HUES48 (cell line): ENCODE results near the gene CNTN4.

Experiments used
- H3K27ac ChIP-seq: one replicate; pipeline ENCODE4 v1.7.0; 2013; ENCODE audit warnings: low read depth, low read length, inconsistent platforms
- H3K27me3 ChIP-seq: 2 replicates; pipeline ENCODE4 v1.6.1; 2013; ENCODE audit warnings: mild to moderate bottlenecking, low read length; ENCODE audit not compliant: control insufficient read depth, insufficient read depth
- H3K36me3 ChIP-seq: 2 replicates; pipeline ENCODE4 v1.6.1; 2013; ENCODE audit warnings: low read length; ENCODE audit not compliant: control insufficient read depth, insufficient read depth
- H3K4me1 ChIP-seq: 2 replicates; pipeline ENCODE4 v1.6.1; 2013; ENCODE audit warnings: mild to moderate bottlenecking, low read length; ENCODE audit not compliant: control insufficient read depth, insufficient read depth
- H3K4me3 ChIP-seq: 2 replicates; pipeline ENCODE4 v1.5.1; 2013; ENCODE audit warnings: mild to moderate bottlenecking, low read depth, low read length
- H3K9ac ChIP-seq: 2 replicates; pipeline ENCODE4 v1.6.1; 2013; ENCODE audit warnings: mild to moderate bottlenecking, low read depth, low read length, moderate library complexity
- H3K9me3 ChIP-seq: 2 replicates; pipeline ENCODE4 v1.6.1; 2013; ENCODE audit warnings: low read length; ENCODE audit not compliant: control insufficient read depth, insufficient read depth

Gene CNTN4

DNA sequence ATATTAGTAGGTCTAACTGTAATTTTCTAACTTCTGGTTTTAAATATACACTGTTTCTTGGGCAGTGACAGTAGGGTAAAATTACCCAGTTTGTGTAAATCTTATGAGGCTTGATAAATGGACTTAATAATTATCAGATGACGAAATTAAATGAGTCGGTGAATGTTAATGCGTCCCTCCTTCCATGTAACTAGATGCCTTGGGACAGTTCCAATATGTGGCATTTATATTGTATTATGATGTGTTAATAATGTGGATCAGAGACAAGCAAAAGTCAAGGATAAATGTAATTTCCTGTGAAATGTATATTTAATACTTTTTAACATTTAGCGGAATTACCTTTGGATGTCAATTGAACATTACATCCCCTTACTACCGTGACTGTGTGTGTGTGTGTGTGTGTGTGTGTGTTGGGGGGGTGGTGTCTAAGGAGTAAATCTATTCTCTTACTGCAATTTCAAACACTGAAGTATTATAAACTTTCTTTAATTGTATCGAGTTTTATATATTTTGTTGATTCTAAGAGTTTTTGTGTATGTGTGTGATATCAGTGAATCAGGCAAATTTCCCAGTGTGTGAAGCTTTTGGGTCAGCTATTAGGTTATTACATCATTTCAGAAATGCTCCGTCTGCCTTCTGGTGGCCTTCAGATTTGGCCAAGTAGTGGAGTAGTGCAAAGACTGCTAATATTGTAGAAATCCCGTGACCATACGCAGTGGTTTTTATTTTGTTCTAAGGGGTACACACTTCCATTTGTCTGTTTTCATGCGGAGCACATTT is 50.1 kb downstream of the CNTN4 start:
- no peaks in the 10 kb centered on the region for H3K4me1 ChIP-seq
- no peaks in the 10 kb centered on the region for H3K9me3 ChIP-seq
- no peaks in the 10 kb centered on the region for H3K36me3 ChIP-seq
- H3K27me3 ChIP-seq, result no peaks in the 10 kb centered on the region
- H3K4me3 ChIP-seq, result no peak overlapping the region
- H3K27ac ChIP-seq, result no peak overlapping the region
- H3K9ac ChIP-seq, result no peak overlapping the region

DNA sequence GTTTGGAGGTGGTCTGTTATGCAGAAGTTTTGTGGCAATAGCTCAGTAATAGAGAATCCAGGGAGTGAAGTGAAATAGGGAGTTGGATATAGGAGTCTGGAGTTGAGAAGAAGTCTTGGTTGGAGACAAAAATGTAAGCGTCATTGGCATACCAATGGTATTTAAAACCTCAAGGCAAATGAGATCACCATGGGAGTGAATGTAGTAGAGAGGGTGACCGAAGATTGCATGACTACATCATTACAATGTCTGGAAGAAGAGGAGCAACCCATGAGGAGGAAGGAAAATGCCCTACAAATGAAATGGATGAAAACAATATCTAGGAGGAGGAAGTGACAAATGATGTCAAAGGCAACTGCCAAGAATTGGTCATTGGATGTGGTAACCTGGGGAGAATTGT is 54.4 kb downstream of the CNTN4 start:
- no peak overlapping the region for H3K27ac ChIP-seq
- H3K9me3 ChIP-seq, result no peaks in the 10 kb centered on the region
- H3K4me1 ChIP-seq, result no peaks in the 10 kb centered on the region
- no peaks in the 10 kb centered on the region for H3K27me3 ChIP-seq
- H3K9ac ChIP-seq, result no peak overlapping the region
- no peak overlapping the region for H3K4me3 ChIP-seq
- H3K36me3 ChIP-seq, result no peaks in the 10 kb centered on the region

DNA sequence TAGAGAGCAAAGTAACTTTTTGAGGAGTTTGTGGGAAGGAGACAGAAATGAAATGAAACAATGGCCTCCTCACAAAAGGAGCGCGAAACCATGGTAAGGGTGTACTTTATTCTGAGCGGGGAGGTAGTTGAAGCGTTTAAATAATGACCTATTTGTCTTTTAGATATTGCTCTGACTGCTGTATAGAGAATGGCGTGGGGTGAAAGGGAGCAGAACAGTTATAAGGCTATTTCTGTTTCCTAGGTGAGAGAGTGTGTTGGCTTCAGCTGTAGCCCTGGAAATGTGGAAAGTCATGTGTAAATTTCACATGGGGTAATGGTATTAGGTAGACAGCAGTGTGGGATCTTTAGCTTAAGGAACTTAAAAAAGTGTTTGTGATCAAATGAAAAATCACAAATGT is 54.9 kb downstream of the CNTN4 start:
- no peak overlapping the region for H3K9ac ChIP-seq
- no peak overlapping the region for H3K4me3 ChIP-seq
- no peak overlapping the region for H3K27ac ChIP-seq
- H3K4me1 ChIP-seq, result no peaks in the 10 kb centered on the region
- no peaks in the 10 kb centered on the region for H3K27me3 ChIP-seq
- no peaks in the 10 kb centered on the region for H3K36me3 ChIP-seq
- no peaks in the 10 kb centered on the region for H3K9me3 ChIP-seq

DNA sequence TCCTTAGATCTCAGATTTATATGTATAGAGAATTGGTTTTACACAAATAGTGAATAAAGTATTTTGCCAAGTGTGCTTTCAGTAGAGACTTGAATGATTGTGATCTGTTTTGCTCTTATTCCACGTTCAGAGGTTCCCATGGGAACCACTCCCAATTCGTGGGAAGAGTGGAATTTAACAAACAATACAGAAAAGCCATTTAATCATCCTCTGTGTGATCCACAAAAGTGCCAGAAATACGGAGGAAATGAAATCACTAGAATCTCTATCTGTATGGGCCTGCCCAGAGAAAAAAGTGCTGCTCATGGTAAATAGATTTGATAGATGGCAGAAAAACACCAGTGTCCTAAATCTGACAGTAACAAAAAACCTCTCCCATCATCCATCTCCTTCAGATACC is 56.0 kb downstream of the CNTN4 start:
- H3K4me3 ChIP-seq, result no peak overlapping the region
- H3K9ac ChIP-seq, result no peak overlapping the region
- H3K4me1 ChIP-seq, result no peaks in the 10 kb centered on the region
- no peak overlapping the region for H3K27ac ChIP-seq
- H3K9me3 ChIP-seq, result no peaks in the 10 kb centered on the region
- H3K27me3 ChIP-seq, result no peaks in the 10 kb centered on the region
- no peaks in the 10 kb centered on the region for H3K36me3 ChIP-seq

DNA sequence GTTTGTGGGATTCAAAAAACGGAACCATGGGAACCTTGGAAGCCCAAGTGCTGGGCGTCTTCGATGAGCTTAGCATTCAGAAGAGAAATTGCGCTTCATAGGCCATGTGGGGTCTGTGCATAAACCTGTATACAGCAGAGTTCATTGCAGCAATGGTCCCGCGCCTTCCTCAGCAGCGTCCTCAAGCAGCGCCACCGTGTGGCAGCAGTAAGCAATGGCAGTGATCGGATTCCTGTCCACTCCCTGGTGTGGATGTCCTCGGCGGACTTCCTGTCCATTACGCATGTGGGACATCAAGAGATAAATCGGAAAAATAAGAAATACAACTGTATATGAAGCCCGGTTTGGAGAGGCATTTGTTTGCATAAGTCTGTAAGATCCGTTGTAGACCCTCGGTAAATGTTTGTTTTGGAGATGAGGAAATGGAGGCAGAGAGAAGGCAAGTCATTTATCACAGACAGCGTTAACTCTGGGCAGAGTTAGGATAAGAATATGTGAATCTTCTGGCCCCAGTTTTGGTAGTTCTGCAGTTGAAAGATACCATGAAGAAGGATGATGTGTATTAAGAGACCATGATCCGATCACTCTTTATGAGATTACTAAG is 57.7 kb downstream of the CNTN4 start:
- Histone ChIP-seq H3K4me1 (no peaks in the 10 kb centered on the region), H3K9me3 (no peaks in the 10 kb centered on the region), H3K9ac (no peak overlapping the region), H3K27ac (no peak overlapping the region), H3K36me3 (no peaks in the 10 kb centered on the region), H3K4me3 (no peak overlapping the region), H3K27me3 (no peaks in the 10 kb centered on the region)

DNA sequence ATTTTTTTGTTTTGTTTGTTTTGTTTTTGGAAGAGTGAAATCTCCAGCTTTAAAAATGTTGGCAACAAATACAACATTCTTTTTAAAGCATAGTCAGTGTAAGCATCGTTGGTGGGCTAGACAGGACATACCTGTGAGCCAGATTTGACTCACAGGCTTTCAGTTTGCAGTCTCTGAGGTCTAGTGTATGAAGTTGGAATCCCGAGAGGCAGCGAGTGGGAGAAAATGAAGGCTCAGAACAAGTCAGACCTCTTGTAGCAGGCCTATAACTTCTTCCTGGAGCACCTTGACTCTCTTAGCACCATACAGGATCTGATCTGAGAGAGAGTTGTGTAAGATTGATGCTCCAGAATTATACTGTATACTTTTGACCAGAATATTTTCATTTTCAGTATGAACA is 60.2 kb downstream of the CNTN4 start:
- Histone ChIP-seq H3K27me3 (no peaks in the 10 kb centered on the region), H3K9ac (no peak overlapping the region), H3K4me3 (no peak overlapping the region), H3K4me1 (no peaks in the 10 kb centered on the region), H3K9me3 (no peaks in the 10 kb centered on the region), H3K36me3 (no peaks in the 10 kb centered on the region), H3K27ac (no peak overlapping the region)

DNA sequence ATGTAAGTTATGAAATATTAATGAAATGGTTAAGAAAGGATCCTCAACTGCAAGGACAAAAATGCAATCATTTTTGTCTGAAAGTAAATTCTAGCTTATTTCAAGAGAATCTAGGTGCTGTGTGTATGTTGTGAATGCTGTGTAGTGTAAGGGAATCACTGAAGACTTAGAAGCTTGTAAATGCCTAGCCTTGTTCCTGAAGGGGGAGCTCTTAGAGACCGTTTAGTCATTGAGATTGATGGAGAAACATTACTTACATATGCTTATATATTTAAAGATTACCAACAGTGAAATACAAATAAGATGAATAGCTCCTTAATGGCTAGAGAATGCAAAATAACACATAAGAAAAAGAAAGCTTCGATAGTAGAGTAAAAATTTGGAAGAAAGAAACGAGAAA is 67.9 kb downstream of the CNTN4 start:
- Histone ChIP-seq H3K27me3 (no peaks in the 10 kb centered on the region), H3K36me3 (no peaks in the 10 kb centered on the region), H3K9ac (no peak overlapping the region), H3K27ac (no peak overlapping the region), H3K4me3 (no peak overlapping the region), H3K4me1 (peaks cover 12% of the 10 kb centered on the region; the same call in 1 of the 2 replicates), H3K9me3 (no peaks in the 10 kb centered on the region)

DNA sequence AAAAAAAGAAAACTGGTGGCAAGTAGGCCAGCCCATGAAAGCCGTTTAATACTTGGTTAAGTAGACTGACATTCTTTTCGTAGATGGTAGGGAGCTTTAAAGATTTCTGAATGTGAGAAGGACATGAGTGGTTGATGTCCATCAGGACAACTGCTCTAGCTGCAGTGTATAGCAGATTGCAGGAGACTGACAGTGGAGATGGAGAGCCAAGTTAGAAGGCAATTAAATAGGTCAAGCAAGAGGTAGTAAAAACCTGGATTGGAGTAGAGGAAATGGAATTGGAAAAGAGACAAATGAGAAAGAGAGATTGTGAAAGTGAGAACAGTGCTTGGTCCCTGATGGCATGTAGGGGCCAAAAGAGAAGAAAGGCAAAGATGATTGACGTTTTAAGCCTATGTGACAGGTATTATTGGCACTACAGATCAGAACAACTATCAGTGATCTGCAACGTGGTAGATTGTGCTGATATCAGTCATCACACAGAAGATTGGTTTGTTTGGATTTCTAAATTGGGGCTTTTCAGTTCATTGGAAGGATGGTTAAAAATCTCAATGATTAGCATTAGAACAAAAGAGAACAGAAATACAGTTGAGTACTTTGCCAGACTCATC is 74.0 kb downstream of the CNTN4 start:
- no peaks in the 10 kb centered on the region for H3K36me3 ChIP-seq
- H3K4me3 ChIP-seq, result no peak overlapping the region
- H3K27ac ChIP-seq, result no peak overlapping the region
- H3K27me3 ChIP-seq, result no peaks in the 10 kb centered on the region
- peaks cover 19% of the 10 kb centered on the region for H3K4me1 ChIP-seq
- H3K9ac ChIP-seq, result no peak overlapping the region
- H3K9me3 ChIP-seq, result no peaks in the 10 kb centered on the region; the same call in 1 of the 2 replicates

DNA sequence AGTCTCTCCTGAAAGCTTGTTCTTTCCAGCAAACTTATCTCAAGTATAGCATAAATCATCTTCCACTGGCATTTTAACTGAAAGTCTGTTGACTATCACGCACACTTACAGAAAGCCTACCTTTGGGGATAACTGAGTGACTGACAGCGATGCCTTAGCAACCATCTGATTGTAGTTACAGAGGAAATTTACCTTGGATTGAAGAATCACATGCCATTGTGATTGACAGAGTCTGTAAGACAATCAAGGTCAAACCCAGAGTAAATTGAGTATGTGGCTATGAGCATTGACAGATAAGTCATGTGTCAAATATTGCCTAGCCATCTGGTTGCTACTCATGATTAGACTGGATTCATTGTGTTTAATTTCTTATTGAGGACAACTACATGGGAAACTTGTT is 82.0 kb downstream of the CNTN4 start:
- H3K4me1 ChIP-seq, result peaks cover 19% of the 10 kb centered on the region
- no peaks in the 10 kb centered on the region for H3K27me3 ChIP-seq
- no peaks in the 10 kb centered on the region for H3K9me3 ChIP-seq
- no peak overlapping the region for H3K9ac ChIP-seq
- no peaks in the 10 kb centered on the region for H3K36me3 ChIP-seq
- H3K4me3 ChIP-seq, result no peak overlapping the region
- no peak overlapping the region for H3K27ac ChIP-seq

DNA sequence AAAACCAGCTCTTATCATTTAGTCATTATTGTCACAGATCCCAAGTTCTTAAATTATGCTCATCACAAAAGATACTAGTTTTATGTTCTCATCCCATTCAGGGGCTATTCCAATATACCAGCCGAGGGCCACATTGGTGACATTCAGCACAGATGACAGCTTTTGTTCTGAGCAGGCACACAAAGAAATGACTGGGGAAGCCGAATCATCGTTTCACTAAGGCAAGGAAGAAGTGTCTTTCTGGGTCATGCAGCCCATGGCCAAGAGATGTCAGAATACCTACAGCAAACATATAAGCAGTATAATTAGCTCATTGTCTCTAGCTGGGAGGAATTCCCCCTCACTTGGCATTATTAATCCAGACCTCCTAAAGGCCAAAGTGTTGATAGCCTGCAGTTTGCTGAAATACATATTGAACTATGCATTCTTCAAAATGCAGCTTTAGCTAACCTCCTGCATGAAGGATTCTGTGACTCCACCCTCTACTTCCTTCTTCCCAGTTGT is 100.2 kb downstream of the CNTN4 start:
- no peaks in the 10 kb centered on the region for H3K9me3 ChIP-seq
- H3K4me1 ChIP-seq, result no peaks in the 10 kb centered on the region; the same call in 1 of the 2 replicates
- H3K36me3 ChIP-seq, result no peaks in the 10 kb centered on the region
- H3K4me3 ChIP-seq, result no peak overlapping the region
- no peak overlapping the region for H3K9ac ChIP-seq
- no peaks in the 10 kb centered on the region for H3K27me3 ChIP-seq
- H3K27ac ChIP-seq, result no peak overlapping the region

DNA sequence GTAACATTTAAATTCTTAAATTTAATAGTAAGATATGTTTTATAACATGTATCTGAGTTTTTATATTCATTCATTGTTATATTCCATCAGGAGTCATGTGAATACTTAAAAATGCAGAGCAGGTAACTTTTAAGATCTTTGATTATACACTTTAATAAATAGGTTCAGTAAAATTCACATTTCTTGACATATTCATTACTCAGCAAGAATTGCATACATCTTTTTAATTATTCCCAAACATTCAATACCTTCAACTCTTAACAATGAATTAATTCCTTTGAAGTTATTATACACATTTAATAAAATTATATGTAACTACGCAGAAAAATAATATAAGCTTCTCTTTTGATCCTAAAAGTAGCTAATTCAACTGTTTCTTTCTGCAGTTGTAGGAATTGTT is 105.4 kb downstream of the CNTN4 start:
- H3K27me3 ChIP-seq, result no peaks in the 10 kb centered on the region
- H3K36me3 ChIP-seq, result no peaks in the 10 kb centered on the region
- no peak overlapping the region for H3K4me3 ChIP-seq
- H3K27ac ChIP-seq, result no peak overlapping the region
- H3K4me1 ChIP-seq, result no peaks in the 10 kb centered on the region; the same call in 1 of the 2 replicates
- H3K9me3 ChIP-seq, result no peaks in the 10 kb centered on the region
- no peak overlapping the region for H3K9ac ChIP-seq
